Retinal pigment epithelial cell (primary cell): ENCODE measurements around the gene MEF2C.

Source experiments
- DNase-seq: peaks from one replicate; pipeline ENCODE4 v3.0.0-alpha.2; 2010; ENCODE audit warnings: low read depth
- H3K4me3 ChIP-seq: 2 replicates; pipeline ENCODE4 v1.5.1; 2011; ENCODE audit warnings: mild to moderate bottlenecking, low read length, control low read depth, moderate library complexity
- CTCF ChIP-seq: conservative IDR thresholded peaks from 2 replicates; pipeline ENCODE4 v1.5.1; 2011; ENCODE audit warnings: low read depth, low read length, control low read depth, inconsistent platforms

MEF2C gene

GRCh38 chr5:88837817-88838216, 45.2 kb downstream of the MEF2C start:
- DNase-seq: no peak
- no peak overlapping the region for H3K4me3 ChIP-seq
- no peak for TF ChIP-seq CTCF

GRCh38 chr5:88837222-88837621, 45.8 kb downstream of the MEF2C start:
- no peak for DNase-seq
- no peak overlapping the region for H3K4me3 ChIP-seq
- TF ChIP-seq CTCF: no peak

GRCh38 chr5:88836195-88836838, 46.7 kb downstream of the MEF2C start:
- no peak for DNase-seq
- no peak overlapping the region for H3K4me3 ChIP-seq
- TF ChIP-seq CTCF: no peak

- TF ChIP-seq CTCF: no peak
- H3K4me3 ChIP-seq: no peak overlapping the region
- no peak for DNase-seq
Observed at GRCh38 chr5:88834499-88834898, 48.5 kb downstream of the MEF2C start.

- no peak for TF ChIP-seq CTCF
- H3K4me3 ChIP-seq: no peak overlapping the region
Observed at GRCh38 chr5:88834131-88834462, 48.9 kb downstream of the MEF2C start.

GRCh38 chr5:88833371-88834130, 49.4 kb downstream of the MEF2C start:
- no peak for TF ChIP-seq CTCF
- no peak for DNase-seq
- H3K4me3 ChIP-seq: no peak overlapping the region

More at GRCh38 chr5:88834131-88834462, 48.9 kb downstream of the MEF2C start:
- no peak for DNase-seq

- no peak overlapping the region for H3K4me3 ChIP-seq
Observed at GRCh38 chr5:88831816-88832215, 51.2 kb downstream of the MEF2C start.

More at GRCh38 chr5:88831816-88832215, 51.2 kb downstream of the MEF2C start:
- no peak for DNase-seq
- no peak for TF ChIP-seq CTCF
